Left renal cortex interstitium (tissue), 4 donors: ENCODE data around the gene MSRB3. TPM values are rescaled to one million over a fixed set of nuclear protein-coding genes. Genes with fewer than 3 reads are reported as not detected.

Experiments used
- polyA plus RNA-seq, 4 donors: library from polyadenylated mRNA; unstranded; fragments of 120-200 nt; gene quantifications; one replicate each; pipeline ENCODE4 v1.2.1, GENCODE V29; 2013; ENCODE audit not compliant: insufficient read length in 4 of 4

MSRB3 gene
- polyA plus RNA-seq, 4 donors, result 20.4 to 24.6 (median 22.5) TPM

Other genes with a start within 250 kb of the MSRB3 start
- gene WIF1, start 157.4 kb upstream of the MSRB3 start, polyA plus RNA-seq, result 1 to 10 TPM; 1.4 to 3.2 (median 2.1) TPM
- 10 to 100 TPM; 38.3 to 43.8 (median 40.4) TPM for gene LEMD3, start 109.1 kb upstream of the MSRB3 start, polyA plus RNA-seq